ENCODE measurements around the gene ITGAV.

- TF ChIP-seq CTCF (IDR thresholded peaks at IDR 0.05; ENCODE audit: poor library complexity) (no peak), EZH2 (IDR thresholded peaks at IDR 0.05; ENCODE audit: borderline replicate concordance) (no peak)
Measured at GRCh38 chr2:186718122-186718521, 128.3 kb downstream of the ITGAV start.

Data from hepatocyte (in vitro differentiated cells).